ENCODE measurements around the gene UBTD1.
"Not testable (repeated sequence)": the region's sequence is repeated elsewhere in the genome, so short reads cannot be mapped to it uniquely, and the experiment has no call there.

Gene UBTD1

GRCh38 chr10:97514344-97514743 is 15.6 kb downstream of the UBTD1 start:
- DNase-seq (ENCODE audit: low spot score) (no peak), FAIRE-seq (no peak)

GRCh38 chr10:97515271-97515978 is 16.7 kb downstream of the UBTD1 start:
- no peak for FAIRE-seq
- no peak for DNase-seq (ENCODE audit: low spot score)

- FAIRE-seq (no peak), DNase-seq (ENCODE audit: low spot score) (no peak)
Observed at GRCh38 chr10:97517096-97517750, 18.5 kb downstream of the UBTD1 start.

GRCh38 chr10:97517778-97518300 is 19.1 kb downstream of the UBTD1 start:
- FAIRE-seq (no peak), DNase-seq (ENCODE audit: low spot score) (no peak)

GRCh38 chr10:97518301-97519043 is 19.7 kb downstream of the UBTD1 start:
- DNase-seq (ENCODE audit: low spot score) (no peak), FAIRE-seq (no peak)

- DNase-seq (ENCODE audit: low spot score) (no peak), FAIRE-seq (no peak)
Observed at GRCh38 chr10:97519342-97519741, 20.6 kb downstream of the UBTD1 start.

- DNase-seq (ENCODE audit: low spot score) (no peak), FAIRE-seq (no peak)
Observed at GRCh38 chr10:97520520-97520919, 21.8 kb downstream of the UBTD1 start.

- FAIRE-seq (no peak), DNase-seq (ENCODE audit: low spot score) (no peak)
Observed at GRCh38 chr10:97520978-97521761, 22.4 kb downstream of the UBTD1 start.

GRCh38 chr10:97522071-97522470 is 23.3 kb downstream of the UBTD1 start:
- FAIRE-seq (no peak), DNase-seq (ENCODE audit: low spot score) (no peak)

- FAIRE-seq = no peak
- no peak for DNase-seq (ENCODE audit: low spot score)
Observed at GRCh38 chr10:97522937-97523336, 24.2 kb downstream of the UBTD1 start.

- no peak for DNase-seq (ENCODE audit: low spot score)
- no peak for FAIRE-seq
Observed at GRCh38 chr10:97525086-97525485, 26.4 kb downstream of the UBTD1 start.

- DNase-seq (ENCODE audit: low spot score) = no peak
Observed at GRCh38 chr10:97525683-97526110, 27.0 kb downstream of the UBTD1 start.

GRCh38 chr10:97528876-97529275 is 30.2 kb downstream of the UBTD1 start:
- not testable (repeated sequence) for DNase-seq (ENCODE audit: low spot score); FAIRE-seq

More at GRCh38 chr10:97525683-97526110, 27.0 kb downstream of the UBTD1 start:
- FAIRE-seq = no peak

GRCh38 chr10:97529685-97530465 is 31.2 kb downstream of the UBTD1 start:
- DNase-seq (ENCODE audit: low spot score) (no peak), FAIRE-seq (no peak)

- FAIRE-seq (peak; percentile 89), DNase-seq (ENCODE audit: low spot score) (peak; percentile 86)
Observed at GRCh38 chr10:97531401-97531986, 32.8 kb downstream of the UBTD1 start.

- DNase-seq (ENCODE audit: low spot score) = peak; percentile 89
- peak; percentile 78 for FAIRE-seq
Observed at GRCh38 chr10:97532935-97533671, 34.4 kb downstream of the UBTD1 start.

GRCh38 chr10:97533888-97534287 is 35.2 kb downstream of the UBTD1 start:
- FAIRE-seq (no peak), DNase-seq (ENCODE audit: low spot score) (no peak)

- FAIRE-seq (no peak), DNase-seq (ENCODE audit: low spot score) (no peak)
Observed at GRCh38 chr10:97534746-97535367, 36.1 kb downstream of the UBTD1 start.

All from RCC 7860 (cell line).